GM19395 (cell line): ENCODE measurements around the gene DGCR8.

ENCODE experiments used
- ATAC-seq: cut with Tn5 transposase; IDR thresholded peaks from one replicate; pipeline ENCODE4 v1.9.1; 2021; ENCODE audit warnings: mild to moderate bottlenecking, moderate library complexity; ENCODE audit not compliant: unreplicated experiment

Gene DGCR8

DNA sequence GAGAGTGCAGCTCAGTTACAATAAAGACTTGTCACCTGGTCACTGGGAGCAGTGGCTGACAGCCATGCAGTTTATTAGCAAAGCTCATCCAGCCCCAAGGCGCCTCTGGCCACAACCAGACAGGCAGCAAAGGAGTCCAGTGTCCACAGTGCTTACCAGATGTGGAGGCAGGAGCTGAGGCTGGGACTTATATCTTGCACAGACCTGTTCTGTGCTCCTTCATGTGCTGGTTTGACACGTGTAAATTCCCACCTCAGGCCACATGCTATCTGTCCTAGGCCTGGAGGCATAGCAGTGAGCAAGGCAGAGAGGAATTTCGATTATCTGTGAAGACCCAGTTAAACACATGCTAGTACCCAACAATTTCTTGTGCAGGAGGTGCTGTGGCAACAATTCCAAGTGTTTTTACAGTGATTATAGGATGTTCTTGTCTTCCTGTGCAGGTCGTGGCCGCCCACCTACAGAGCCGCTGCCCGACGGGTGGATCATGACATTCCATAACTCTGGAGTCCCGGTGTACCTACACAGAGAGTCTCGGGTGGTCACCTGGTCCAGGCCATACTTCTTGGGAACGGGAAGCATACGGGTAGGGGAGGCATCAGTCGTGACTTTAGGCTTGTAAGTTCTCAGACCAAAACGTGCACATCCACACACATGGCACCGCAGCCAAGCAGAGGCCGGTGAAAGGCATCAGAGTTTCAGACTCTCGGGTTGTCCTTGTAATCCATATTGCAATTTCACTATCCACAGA, 9.4 kb downstream of the DGCR8 start:
- ATAC-seq = no peak

DNA sequence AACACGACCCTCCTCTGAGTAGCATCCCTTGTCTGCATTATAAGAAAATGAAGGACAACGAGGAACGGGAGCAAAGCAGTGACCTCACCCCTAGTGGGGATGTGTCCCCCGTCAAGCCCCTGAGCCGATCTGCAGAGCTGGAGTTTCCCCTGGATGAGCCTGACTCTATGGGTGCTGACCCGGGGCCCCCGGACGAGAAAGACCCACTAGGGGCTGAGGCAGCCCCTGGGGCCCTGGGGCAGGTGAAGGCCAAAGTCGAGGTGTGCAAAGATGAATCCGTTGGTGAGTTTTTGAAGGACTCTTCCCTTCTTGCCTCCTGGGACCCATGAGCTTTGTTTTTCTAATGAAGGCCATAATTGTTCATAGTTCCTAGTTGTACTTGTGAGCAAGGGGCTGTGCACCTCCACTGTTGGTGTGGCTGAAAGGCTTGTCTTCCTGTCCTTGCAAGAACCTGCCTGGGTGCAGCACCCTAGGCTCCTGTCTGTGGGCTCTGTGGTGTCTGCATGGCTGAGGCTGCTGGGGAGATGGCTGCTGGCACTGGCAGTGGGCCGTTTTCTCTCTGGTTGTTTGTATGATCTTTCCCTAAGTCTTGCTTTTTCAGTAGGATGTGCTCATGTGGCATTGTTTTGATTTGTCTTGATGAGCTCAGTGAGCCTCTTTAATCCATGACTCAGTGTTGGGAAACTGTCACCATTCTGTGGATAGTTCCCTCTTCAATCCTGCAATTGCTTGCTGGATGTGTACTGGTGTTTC, 10.1 kb downstream of the DGCR8 start:
- no peak for ATAC-seq

DNA sequence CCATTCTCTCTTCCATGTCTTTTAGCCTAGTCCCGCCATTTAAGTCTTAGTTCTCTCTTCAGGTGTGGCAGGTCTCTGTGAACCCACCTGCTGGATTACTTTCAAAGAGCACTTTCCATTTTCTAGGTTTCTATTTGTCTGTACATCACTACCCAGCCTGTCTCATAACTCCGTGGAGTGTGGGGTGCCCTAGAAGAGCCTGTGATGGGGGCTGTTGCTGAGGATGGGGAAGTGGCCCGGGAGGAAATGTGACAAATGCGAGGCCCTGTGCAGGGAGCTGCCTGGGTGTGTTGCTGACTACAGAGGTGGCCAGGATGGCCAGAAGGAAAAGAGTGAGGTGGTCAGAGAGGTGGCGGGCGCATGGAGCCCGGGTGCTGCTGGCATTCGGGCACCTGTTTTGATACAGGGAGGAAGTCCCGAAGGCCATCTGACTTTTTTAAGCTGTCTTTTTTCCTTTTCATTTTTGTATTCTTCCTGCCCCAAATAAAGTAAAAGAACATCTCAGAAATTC, 10.7 kb downstream of the DGCR8 start:
- ATAC-seq = no peak

DNA sequence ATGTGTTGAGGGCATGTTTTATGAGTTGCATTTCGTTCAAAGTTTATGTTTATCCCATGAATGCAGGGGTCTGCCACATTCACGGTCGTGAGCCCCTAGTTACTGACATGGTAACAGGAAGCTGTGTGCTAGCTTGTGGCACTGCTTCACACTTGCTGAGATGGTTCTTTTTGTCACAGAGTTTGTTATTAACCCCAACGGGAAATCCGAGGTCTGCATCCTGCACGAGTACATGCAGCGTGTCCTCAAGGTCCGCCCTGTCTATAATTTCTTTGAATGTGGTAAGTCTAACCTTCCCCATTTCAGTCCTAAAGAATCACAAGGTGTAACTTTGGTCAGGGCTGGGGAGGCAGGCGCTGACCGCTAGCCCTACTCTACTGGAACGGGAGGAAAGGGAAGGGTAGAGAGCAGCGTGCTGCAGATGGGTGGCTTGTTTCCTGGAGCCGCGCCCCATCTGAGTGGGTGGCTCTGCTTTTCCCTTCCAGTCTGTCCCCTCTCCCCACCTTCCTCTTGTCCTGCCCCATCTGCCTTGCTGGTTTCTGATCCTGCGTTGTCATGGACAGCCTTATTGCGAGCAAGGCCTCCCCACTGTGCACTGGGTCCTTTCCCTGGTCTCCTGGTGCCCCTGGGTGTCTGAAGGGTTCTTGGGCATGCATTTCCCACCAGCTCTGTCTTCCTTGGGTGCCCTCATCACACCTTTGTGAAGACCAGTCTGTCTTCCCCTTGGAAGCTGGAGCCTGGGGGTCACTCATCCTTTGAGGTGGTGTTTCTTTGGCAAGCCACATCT, 11.8 kb downstream of the DGCR8 start:
- no peak for ATAC-seq

DNA sequence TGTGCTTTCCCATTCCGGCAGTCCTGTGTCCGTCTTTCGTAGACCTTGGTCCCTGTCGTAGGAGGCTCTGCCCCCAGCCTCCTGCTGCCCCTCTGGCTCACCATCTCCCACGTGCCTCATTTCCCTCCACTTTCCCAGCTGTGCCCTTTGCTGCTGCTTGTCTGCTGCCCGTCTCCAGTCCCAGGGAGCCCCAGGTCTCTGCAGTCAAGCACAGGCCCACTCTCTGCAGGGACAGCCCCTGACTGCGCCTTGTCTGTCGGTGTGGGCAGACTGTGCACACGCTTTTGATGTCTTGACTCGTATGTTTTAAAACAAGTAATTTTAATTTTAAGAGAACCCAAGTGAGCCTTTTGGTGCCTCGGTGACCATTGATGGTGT, 12.4 kb downstream of the DGCR8 start:
- ATAC-seq = no peak

DNA sequence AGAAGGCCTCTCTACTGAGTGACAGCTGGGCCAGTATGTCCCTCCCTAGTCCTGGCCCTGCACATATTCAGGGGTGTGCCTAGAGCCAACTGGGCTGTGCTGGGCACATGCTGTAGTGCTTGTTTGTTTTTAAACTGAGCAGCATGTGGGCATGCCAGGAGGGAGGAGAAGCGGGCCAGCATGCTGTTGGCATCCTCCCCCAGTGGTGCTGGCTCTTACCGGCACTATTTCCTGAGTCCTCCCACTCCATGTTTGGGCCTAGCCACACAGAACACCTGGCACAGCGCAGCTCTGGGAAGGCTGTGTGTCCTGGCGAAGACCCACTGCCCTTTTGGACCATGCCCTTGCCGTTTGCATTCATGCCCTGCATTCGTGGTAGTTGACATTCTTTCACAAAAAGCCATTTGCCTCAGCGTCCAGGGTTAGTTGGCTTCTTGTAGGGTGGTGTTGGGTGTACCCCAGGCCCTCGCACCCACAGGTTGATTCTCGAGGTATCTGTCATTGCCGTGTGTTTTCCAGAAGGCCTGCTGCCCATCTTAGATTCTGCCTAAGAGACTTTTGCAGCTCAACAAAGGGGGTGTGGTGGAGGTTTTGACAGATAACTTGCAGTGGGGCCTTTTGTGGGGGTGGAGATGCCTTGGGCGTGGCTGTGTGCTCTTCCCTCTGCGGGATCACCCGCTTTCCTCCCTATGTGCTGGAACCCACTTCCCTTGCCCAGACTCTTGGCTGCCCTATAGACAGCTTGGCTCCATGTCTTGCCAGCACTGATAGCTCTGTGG, 13.6 kb downstream of the DGCR8 start:
- no peak for ATAC-seq

DNA sequence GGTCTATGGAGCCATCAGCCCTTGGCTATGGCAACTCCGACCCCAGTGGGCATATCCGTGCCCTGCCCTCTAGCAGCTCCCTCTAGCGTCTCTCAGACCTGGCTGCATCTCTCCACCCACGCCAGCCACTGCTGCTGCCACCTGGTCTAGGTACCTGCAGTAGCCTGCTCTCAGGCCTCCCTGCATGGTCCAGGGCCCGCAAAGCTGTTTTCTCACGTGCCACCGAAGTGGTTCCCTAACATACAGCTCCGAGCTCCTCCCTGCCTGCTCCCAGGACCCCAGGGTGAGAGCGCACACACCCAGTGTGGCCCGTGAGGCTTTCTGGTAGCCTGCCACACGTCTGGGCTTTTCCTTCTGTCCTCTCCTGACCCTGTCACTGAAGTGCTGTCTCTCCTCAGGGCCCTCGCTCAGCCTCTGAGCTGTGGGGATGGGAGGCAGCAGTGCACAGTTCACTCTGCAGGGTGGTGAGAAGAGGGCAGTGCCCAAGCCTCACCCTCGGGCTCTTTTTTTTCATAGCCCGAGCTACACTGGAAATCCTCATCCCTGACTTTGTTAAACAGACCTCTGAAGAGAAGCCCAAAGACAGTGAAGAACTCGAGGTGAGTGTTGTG, 14.3 kb downstream of the DGCR8 start:
- ATAC-seq = no peak

DNA sequence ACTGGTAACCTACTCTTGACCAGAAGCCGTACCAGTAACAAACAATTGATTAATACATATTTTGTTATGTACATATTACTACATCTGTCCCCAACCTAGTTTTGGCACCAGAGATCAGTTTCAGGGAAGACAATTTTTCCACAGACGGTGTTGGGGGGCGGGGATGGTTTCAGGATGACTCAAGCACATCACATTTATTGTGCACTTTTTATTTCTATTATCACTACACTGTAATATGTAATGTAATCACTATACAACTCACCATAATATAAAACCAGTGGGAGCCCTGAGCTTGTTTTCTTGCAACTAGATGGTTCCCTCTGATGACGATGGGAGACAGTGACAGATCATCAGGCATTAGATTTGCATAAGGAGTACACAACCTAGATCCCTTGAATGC, 15.5 kb downstream of the DGCR8 start:
- ATAC-seq = no peak

DNA sequence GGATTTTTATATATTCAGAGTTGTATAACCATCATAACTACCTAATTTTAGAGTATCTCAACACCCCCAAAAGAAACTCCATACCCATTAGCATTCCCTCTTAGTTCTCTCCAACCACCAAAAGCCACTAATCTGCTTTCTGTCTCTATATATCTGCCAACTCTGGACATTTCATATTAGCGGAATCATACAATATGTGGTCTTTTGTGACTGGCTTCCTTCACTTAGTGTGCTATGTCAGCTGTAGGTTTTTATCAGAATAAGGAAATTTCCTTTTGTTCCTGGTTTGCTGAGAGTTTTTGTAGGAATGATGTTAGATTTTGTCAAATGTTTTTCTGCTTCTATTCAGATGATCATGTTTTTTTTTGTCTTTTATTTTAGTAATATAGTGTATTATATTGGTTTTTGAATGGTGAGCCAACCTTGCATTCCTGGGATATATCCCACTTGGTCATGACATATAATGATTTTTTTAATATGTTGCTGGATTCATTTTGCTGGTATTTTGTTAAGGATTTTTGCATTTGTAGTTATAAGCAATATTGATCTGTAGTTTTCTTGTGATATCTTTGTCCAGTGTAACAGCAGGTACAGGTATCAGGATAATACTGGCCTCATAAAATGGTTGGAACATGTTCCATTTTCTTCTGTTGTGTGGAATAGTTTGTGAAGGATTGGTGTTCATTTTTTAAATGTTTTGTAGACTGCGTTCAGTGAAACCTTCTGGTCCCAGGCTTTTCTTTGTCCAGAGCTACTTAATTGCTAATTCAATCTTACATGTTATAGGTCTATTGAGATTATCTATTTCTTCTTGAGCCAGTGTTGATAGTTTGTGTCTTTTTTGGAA, 16.8 kb downstream of the DGCR8 start:
- no peak for ATAC-seq

DNA sequence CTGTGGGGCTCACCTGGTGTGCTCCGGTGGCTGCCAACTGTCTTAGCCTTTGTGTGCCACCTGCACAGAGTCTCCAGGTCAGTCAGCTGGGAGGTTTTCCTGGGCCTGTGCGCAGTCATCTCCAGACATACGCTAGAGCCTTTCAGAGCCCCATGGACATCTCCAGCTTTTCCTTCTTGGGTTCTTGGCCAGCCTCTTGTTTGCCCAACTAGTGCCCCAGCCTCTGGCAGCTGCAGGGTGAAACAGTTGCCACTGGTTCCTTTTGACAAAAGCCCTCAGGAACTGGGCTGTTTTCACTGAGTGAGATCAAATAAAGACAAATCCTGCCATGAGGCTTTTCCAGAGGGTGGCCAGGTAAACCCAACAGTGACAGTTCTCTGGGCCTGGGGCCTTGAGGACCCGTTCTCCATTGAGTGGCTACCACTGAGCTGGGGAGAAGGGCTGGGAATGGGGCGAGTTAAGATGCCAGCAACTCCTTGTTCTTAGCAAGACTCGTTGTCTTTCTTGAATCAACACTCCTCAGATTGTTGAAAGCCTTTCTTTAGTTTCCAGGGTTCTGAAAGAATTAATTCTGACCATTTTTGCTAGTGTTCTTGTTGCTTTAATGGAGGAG, 19.2 kb downstream of the DGCR8 start:
- ATAC-seq = no peak

DNA sequence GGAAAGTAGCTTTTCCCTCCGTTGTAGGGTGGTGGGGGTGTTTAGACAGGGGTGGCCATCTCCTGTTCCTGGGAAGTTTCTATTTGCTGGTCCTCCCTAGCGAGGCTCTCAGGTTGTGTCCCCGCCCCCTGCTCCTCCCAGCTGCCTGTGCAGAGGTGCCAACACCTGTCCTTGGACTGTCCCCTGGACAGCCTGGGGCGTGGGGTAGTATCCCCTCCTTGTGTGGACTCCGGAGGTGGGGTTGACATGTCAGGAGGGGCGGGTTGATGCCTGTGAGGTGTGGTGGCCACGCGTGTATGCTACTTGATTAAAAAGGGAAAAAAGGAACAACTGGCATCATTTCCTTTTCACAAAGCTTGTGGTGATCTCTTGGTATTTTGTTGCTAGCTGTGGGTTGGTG, 21.6 kb downstream of the DGCR8 start:
- ATAC-seq = no peak

DNA sequence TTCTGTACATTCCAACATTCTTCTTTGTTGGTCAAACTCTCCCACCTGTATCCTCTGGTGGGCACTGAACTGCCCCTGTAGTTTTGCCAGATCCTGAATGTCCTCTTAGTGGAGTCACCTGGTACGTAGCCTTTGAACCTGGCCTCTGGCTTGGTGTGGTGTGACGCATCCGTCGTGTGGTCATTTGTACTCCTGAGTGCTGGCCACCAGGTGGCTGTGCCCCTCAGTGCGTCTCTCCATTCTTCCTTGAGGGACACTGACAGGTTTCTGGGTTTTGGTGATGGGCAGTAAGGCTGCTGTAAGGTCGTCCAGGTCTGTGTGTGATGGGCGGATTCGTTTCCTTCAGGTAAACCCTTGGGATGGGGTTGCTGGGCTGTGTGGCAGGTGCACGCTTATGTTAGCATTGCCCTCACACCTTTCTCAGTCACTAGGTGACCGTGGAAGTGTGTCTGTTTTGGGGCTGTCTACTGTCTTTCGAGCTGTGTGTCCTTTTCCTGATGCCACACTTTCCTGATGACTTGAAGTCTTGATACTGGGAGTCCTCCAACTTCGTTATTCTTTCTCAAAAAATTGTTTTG, 22.3 kb downstream of the DGCR8 start:
- no peak for ATAC-seq

DNA sequence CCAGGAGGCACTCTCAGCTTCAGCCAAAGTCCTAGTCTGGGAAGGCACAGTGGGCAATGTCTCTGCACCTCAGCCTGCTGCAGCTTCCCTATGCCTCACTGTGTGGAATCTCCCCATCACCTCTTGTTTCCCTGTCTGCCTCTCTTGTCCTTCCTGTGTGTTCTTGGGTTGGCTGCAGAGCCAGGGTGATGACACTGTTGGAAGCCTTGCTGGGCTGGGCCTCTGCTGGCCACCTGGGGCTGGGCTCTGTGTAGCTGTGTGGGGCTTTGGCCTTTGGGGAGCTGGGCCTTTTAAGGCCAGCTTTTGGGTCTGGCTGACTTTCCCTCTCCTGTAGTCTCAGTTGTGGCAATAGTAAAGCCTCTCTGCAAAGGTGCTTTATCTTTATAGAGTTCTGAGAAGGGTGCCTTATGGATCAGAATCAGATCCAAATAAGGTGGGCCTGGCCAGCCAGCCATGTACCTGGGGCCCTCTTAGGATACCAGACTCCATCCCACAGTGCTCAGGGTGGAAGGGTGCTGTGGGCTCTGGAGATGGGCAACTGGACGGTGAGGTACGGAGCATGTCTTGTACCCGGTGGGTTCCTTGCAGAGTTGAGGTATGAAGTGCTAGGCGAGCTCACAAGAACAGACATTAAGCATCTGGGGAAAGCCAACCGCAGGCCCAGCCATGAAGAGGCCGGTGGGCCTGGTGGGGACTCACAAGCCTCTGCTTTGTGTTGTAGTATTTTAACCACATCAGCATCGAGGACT, 25.6 kb downstream of the DGCR8 start:
- no peak for ATAC-seq

DNA sequence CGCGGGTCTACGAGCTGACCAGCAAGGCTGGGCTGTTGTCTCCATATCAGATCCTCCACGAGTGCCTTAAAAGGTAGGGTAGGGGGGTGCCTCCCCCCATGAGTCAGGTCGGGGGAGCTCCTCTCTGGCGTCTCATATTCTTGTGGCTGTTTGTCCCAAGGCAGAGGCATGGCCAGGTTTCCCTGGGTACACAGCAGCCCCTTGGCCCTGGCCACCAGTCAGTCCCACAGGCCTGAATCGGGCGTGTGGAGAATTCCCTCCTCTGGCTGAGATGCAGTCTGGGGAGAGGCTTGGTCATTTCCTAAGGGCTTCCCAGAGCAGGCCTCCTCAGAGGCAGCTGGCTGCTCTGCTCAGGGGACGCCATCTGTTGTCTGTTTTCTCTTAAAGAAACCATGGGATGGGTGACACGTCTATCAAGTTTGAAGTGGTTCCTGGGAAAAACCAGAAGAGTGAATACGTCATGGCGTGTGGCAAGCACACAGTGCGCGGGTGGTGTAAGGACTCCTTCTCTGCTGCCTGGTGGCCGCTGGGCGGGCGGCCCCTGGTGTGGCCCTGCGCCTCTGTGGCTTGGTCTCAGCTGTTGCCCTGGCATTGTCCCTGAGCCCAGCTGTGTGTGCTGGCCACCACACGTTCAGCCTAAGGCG, 26.3 kb downstream of the DGCR8 start:
- ATAC-seq = no peak

DNA sequence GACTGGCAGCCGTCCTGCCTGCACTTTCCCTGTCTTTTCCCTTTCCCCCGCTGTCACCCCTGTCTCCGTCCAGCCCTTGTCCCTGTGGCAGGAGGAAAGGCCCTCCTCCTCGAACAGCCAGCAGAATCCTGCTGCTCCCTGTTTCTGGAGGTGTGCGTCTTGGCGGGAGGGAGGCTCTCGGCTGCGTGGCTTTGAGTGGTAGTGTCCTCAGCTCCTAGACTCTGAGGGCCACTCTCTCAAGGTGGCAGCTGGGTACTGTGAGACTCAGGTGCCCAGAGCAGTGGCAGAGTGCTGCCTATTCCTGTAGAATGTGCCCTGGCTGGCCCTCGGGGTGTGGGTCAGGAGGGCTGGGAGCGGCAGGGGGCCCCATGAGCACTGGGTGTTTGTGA, 26.8 kb downstream of the DGCR8 start:
- ATAC-seq = no peak

DNA sequence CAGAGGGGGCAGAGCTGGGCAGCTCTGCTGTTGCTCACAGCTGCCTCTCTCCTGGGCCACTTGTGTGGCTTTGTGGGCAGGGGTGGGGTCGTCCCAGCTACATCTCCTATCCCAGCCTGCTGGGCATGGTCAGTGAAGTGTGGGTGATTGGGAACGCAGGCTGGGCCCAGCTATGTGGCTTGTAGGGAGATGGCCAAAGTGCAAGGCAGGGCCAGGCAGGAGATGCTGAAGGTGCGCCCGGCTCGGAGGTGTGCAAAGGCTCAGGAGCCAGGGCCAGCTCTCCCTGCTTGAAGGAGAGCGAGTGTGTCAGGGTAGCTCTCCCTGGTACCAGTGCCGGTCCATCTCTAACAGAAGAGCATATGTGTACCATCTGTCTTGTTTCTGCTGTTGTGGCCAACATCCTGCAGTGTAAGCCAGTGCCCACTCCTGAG, 27.4 kb downstream of the DGCR8 start:
- ATAC-seq = no peak

DNA sequence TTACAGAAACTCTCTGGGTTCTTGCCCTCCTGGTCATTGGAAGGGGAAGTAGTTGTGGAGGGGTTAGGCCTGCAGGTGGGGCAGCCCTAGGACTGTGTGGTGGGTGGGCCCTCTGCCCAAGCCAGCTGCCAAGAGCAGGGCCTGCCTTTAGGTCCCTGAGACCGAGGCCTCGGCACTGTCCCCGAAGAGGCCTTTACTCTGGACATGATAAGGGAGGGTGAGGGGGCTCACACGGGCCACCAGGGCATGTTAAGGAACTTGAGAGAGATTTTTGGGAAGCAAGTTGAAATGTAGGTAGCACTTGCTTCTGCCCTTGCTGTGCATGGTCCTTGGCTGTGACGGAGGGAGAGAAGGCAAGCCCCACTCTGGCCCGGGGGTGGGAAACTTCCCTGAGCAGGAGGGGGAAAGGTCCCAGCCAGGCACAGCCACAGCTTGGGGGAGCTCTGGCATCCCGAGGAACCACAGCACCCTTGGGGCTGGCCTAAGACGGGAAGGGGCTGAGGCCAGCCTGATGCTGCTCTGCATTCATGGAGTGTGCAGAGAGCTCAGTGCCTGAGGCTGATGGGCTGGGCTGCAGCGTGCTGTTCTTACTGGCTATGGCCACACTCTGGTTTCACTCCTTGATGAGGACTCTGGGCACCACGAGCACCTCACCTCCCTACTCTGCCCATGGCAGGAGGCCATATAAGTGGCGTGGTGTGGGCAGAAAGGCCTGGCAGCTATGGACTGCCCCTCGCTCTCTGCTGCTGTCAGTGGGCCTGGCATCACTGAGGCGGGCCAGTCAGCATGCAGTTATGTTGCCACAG, 28.1 kb downstream of the DGCR8 start:
- ATAC-seq = no peak
